NCI-H1436 treated with DMSO at 0.1 percent for 48 hours (cell line): Measurements from ENCODE around the gene SYT5.
A peak's percentile ranks its signal among the peaks of the same experiment; 100 is the strongest.
"Not testable (repeated sequence)": the region's sequence is repeated elsewhere in the genome, so short reads cannot be mapped to it uniquely, and the experiment has no call there.

ENCODE experiments used
- DNase-seq: peaks from one replicate; lab custom pipeline; 2025; lab: John Stamatoyannopoulos, UW

The SYT5 gene

DNA sequence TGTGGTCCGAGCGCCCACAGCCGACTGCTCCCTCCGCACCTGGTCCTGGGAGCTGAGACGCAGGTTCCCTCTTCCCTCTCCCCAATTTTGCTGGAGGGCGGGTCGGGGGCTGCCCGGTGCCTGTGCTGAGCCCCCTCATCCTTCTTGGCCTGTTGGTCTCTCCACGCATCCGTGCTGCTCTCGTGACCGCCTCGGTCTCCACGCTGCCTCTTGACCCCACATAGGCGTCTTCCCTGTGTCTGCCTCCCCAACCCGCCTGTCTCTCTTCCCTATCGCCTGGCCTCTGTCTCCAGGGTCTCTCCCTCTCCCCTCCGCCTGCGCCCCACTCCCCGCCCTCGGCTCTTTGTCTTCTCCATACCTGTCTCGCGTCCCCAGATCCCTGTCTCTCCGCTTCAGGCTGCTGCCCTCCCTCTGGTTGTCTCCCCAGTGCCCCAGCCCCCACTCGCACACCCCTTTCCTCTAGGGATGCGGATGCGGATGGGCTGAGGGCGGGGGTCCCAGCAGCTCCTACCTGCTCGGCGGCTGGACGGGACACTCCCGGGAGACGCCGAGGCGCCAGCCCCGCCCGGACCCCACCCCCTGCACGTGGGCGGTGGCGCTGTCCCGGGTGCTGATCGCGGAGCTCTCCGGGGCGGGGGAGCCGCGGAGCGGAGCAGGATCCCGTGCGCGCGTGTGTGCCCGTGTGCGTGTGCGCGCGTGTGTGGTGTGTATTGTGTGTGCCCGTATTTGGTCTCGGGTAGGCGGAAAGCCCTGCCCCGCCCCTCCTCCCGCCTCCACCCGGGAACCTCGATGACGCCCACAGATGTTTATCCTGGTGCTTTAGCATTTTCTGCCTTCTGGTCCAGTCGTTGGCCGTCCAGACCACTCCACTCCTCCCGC, at the start of gene SYT5:
Gene SYT5 (minus strand): TSS at position 684 of the 879 bp plus-strand sequence. CDS start 1,248 bp downstream, outside the sequence.
- DNase-seq = no peak

DNA sequence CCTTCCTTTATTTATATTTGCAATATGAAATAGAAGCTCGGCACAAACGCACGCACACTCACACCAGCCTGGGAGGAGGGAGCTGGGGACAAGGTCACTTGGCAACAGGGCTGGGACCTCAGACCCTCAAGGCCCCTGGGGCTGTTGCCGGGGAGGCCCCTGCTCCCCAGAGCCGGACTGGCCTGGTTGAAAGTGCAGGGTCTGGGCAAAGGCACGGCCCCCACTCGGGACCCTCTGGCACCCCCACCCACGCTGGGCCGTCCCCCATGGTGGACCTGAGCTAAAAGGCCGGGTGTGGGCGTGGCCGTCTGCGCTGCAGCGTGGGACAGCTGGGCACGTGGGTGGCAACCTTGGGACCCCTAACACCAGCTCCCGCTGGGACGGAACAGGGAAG, 49.7 kb upstream of the SYT5 start:
- no peak for DNase-seq

DNA sequence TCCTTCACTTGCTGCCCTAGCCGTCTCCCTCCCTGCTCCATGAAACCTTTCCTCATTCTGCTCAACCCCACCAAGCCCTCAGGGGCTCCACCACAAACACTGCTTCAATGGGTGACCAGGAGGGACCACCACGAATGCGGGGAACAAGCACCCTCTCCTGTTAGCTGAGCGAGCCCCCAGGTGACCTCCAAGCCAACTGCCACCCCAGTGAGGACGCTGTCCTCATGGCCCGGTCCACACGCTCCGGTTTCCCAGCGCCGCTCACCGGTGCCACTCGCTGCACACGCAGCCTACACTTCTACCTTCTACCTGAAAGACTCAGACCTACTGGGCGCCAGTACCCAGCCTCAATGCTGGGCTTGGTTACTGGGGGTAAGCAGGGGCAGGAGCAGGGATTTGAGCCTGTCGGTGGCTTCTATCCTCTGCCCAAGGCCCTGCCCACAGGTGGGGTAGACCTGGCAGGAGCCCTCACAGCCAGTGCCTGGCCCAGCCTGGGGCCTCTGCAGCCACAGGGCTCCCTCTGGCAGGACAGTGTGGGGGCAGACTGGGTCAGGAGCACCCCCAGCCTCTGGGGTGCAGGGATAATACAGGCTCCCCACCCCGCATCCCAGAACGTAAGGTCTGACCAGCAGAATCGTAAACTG, 49.2 kb upstream of the SYT5 start:
- DNase-seq = no peak

DNA sequence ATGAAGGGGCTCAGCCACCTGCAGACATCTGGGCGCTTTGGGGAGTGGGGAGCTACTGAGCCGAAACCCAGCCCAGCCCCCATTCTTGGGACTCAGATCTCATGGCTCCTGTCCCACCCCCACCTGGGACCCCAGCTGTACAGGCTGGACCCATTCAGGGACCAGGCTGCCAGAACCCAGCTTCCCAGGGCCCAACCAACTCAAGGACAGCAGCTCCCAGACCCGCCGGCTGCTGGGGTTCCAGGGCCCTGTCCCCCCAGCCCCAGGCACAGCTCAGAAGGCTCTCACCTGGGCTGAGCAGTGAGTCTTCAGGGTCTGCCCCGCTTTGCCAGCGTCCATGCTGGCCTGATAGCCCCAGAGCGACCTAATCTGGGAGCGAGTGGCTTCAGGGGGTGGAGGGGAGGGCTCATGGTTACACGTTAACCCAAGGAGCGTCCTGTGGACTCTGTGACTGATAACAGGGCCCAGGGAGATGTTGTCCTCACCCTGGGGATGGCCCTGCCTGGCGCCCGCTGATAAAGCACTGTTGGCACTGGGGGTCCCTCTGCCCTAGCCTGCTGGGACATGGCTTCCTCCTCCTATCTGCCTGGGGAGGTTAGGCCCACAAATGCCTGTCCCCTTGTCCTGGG, 48.4 kb upstream of the SYT5 start, which contains the start of gene TMEM86B:
Gene TMEM86B (minus strand): TSS at position 361 of the 629 bp plus-strand sequence. CDS start 22 bp downstream, at position 339.
- DNase-seq = no peak

- DNase-seq = no peak
Measured at GRCh38 chr19:55228015-55228391, 47.9 kb upstream of the SYT5 start.

DNA sequence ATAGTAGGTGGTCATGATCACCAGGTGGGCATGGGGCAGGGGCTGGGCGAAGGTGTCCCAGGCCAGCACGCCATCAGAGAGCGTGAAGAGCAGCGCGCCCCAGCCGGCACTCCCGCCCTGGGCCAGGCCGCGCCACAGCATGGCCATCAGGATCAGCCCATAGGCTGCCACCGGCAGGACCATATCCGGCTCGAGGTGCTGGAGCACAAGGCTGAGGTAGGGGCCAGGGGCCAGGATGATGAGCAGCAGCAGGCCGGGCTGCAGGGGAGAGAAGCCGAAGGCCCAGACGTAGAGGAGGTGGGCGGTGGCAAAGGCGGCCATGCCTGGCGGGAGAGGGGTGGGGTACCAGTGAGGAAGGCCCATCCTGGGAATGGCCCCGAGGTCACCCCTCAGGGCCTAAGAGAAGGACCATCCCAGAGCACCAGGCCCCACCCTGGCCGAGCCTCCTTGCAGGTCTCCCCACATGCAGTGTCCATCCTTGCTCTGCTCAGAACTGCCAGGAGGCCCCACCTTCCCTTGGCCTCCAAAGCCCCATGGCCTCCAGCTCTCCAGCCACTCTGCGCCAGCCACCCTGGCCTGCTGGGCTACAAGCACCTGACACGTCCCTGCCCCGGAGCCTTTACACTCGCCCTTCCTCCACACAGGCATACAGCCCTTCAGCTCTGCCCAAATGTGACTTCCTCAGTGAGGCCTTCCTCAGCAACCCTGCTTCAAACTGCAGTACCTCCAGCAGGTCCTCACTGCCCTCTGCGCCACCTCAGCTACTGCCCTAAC, 47.3 kb upstream of the SYT5 start:
- DNase-seq = no peak

- DNase-seq = no peak
Measured at GRCh38 chr19:55226788-55227187, 46.7 kb upstream of the SYT5 start.

GRCh38 chr19:55226273-55226672, 46.2 kb upstream of the SYT5 start:
- DNase-seq = no peak

DNA sequence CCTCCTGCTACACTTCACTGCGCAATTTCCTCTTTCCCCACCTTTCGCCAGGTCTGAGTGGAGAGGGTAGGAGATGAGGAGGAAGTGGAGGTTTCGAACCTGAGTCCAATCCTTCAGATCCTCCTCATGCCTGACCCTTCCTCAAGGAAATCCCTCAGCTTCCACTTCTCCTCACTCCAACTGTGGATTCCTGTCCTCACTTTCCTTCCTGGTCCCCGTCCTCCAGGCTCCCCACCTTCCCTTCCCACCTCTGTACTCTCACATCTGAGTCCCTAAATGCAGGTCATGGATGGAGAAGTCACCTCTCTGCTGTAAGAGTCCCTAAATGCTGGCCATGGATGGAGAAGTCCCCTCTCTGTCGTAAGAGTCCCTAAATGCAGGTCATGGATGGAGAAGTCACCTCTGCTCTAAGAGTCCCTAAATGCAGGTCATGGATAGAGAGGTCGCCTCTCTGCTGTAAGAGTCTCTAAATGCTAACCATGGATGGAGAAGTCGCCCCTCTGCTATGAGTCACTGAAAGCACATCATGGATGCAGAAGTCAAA, 45.4 kb upstream of the SYT5 start:
- no peak for DNase-seq

- not testable (repeated sequence) for DNase-seq
Measured at GRCh38 chr19:55224679-55225414, 44.8 kb upstream of the SYT5 start.

GRCh38 chr19:55224038-55224665, 44.1 kb upstream of the SYT5 start:
- no peak for DNase-seq

GRCh38 chr19:55223291-55224037, 43.4 kb upstream of the SYT5 start:
- DNase-seq = no peak

DNA sequence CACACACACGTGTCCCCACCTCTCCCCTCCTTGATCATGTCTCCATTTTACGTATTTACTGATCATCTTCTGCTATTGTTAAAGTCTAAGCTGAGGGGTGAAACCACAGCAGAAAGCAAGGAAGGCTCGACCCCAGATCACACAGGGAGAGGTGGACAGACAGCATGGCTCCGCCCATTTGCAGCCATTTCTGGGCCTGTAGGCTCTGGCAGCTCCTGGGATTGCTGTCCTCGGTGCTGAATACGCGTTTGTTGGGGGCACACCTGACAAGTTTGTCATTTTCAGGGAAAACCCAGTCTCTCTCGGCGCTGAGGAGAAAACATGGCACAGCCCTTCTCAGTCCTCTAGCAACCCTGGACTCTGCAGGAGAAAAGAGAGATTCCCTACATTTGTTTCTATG, 40.4 kb upstream of the SYT5 start:
- DNase-seq = no peak

DNA sequence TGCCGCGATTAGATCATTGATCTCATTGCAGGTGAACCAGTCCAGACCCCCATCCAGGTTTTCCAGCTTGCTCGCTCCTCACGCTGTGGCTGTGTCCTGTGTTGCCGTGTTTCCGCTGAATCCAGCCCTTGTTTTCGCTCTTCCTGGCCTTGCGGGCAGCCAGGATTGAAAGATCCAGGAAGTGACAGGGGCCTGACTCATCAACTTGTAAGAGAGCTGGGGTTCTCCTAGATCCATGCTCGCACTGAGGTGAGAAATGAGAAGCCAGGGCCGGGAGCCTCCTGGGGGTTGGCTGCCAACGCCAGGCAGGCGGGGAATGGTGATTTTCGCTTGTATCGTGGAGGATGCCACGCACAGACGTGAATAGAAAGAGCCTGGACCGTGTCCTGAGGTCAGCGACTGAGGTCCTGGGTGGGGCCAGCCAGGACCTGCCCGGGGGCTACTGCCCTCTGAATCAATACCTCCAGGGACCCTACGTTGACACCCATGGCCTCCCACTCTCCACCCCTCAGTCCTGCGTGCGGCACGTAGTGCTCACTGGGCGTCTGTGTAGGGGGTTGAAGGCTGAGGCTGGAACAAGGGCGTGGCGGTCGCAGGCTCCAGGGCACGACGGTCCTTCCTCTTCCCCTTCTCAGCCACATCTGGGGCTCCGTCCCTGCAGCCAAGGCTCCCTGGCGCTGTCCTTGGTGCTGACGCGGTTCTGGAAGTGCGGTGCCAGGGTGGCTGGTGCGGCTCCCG, 36.5 kb upstream of the SYT5 start:
- peak; percentile 93 for DNase-seq

DNA sequence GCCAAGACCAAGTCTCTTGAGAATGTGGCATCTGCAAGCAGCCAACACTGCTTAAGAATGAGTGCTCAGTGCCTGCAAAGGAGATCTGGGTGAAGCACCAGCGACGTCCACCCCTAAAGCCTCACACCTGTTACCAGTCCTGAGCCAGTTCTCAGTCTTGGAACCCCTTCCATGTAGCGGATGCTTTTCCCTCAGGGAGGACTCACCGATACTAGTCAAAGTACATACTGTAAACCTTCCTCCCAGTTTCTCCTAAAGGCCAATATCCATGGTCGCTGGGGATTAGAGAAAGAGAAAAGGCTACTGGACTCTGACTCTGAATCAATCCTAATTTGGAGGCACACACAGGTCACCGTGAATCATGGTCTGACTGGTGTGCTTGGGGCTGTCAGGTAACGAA, 33.5 kb upstream of the SYT5 start:
- DNase-seq = no peak

- no peak for DNase-seq
Measured at GRCh38 chr19:55212447-55212846, 32.4 kb upstream of the SYT5 start.

DNA sequence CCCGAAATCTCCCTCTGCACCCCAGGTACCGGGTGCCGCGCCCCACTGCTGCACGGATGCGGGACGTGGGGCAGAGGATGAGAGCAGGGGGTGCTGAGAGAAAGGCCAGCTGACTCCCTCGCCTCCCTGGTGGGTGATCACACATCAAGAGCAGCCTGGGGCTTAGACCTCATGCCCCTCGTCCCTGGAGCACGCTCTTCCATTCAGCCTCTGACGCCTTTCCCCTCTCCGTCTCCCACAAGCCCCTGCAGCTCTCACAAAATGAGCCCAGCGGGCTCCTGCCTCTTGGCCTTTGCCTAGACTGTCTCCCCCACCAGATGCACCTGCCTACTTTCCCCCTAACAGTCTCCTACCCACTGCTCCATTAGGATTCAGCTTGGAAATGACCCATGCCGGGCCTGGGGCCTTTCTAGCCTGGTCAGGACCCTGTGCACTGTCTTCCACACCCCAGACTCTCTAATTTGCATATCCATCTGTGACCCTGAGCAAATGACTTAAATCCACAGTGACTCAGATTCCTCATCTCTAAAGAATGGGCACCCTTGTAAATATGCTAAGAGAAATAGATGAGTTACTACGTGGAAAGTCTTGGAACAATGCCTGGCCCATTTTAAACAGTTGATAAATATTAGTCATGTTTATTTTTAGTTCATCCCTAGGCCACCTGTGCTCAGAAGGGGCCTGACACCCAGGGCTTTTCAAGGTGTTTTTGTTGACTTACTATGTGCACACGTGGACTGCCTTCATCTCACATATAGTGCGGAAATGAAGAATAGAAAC, 29.8 kb upstream of the SYT5 start:
- DNase-seq = peak; percentile 34
